ENCODE data around the gene EXT2.

The EXT2 gene

DNA sequence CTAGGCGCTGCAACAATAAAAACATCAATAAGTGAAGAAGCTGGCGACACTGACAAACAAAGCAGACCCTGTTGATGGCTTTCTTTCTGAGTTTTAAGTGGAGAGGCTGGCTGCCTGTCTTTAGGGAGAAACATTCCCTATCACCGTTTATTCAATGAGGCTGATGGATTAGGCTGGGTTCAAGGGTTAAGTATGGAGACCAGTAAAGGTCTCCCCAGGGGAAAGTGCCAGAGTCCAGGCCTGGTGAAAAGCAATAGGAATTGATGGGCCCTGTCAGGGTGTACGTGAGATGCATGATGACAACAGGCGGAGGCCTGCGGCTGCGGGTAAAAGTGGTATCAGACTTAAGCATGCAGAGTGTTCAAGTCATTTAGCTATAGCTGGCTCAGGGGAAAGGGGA is 111.8 kb downstream of the EXT2 start:
- no peak for DNase-seq

DNA sequence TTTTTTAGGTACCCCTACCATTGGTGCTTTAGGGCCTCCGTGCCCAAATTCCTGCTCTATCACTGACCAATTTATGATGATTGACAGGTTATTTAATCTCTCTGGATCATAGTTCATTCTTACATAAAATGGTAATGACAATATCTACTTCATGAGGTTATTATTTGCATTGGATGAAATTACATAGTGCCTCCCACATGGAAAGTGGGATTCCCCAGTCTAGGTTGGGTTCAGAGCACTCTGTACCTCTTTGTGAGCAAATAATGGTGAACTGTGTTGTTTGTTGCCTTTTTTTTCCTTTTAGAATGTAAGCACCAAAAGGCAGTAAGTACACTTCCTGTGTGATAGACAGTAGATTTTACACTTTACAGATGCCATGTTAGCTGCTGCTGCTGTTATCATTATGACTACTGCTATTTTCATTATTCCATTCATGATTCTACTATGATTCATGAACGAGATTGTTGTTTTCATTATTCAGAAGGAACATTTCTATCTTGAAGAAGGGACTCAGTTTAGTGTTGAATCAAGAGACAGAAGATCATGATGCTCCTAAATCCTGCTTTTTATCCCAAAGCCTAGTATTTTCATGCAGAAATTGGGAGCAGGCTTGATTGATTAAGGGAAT is 113.6 kb downstream of the EXT2 start:
- no peak for DNase-seq

DNA sequence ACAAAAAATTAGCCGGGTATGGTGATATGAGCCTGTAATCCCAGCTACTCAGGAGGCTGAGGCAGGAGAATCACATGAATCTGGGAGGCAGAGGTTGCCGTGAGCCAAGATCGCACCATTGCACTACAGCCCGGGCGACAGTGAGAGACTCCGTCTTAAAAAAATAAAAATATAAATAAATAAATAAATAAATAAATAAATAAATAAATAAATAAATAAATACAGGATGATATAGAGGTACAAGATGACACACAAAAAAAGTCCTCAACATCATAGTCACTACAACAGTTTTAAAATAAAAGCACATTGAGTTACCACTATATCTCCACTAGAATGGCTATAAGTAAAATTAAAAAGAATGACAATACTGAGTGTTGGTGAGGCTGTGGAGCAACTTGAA is 116.7 kb downstream of the EXT2 start:
- no peak for DNase-seq

DNA sequence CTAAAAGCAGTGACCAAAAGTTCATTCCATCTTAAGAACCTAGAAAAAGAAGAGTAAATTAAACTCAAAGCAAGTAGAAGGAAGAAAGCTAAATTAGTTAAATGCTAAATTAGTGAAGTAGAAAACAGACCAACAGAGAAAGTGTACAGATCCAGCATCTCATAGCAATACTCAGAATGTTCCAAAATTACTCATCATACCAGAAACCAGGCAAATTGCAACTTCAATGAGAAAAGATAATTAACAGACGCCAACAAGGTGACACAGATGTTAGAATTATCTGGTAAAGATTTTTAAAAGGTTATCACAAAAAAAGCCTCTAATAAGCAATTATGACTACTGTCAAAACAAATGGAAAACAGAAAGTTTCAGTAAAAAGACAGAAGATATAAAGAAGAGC is 117.7 kb downstream of the EXT2 start:
- DNase-seq: no peak

DNA sequence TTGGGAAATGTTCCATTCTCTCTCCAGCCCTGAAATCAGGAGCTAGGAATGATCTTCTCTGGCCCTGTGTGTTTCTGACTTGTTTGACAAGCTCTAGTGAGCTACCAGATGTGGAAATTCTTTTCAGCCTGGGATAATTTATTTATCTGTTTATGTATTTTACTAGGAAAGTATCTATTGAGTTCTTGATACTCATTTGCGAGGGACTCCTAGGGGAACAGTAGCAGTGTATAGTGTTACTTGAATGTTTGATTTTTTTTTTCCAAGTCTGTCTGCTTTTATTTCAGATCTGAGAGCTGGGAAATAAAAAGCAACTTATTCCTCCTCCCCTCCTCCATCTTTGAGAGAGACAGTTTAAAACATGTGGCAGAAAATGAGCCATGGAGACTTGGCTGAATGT is 122.0 kb downstream of the EXT2 start:
- no peak for DNase-seq

DNA sequence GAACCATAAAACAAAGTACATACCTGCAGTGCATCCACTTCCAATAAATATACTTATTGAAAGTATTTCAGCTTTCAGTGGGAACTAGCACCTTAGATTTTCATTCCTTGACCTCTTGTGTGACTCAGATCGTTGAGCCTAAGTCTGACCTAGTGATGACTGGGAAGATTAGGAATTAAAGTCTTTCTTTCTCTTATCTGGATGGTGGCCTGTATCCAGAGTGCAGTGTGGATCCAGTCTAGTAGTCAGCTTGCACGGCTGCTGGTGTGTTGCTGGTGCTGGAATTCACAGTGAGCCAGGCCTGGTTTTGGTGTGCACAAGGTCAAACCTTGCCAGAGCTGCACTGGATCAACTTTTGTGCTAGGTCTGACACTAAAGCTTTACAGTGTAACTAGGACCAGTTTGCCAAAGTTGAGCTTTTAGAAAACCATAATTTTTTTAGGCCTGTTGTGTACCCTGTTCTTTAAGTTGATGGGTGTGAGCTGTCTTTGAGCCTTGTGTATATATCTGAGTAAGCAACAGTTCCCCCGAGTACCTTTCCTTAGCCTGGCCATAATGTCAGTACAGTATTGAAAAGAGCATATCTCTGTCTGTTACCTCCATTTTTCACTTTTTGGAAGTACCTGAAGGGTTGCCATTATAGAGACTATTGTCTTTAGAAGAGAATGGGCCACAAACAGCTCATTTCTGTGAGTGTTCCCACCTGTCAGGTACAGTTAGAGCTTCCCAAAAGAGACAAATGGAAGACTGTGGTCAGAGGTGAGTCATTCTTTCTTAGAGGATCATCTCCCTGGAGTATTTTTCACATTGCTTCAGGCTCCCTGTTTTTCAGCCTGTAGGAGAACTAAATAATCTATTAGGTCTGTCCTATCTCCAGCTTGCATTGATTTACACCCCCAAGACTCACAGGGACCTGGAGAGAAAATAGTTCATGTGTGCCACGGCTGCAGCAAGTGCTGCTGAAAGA is 124.6 kb downstream of the EXT2 start:
- DNase-seq: no peak

DNA sequence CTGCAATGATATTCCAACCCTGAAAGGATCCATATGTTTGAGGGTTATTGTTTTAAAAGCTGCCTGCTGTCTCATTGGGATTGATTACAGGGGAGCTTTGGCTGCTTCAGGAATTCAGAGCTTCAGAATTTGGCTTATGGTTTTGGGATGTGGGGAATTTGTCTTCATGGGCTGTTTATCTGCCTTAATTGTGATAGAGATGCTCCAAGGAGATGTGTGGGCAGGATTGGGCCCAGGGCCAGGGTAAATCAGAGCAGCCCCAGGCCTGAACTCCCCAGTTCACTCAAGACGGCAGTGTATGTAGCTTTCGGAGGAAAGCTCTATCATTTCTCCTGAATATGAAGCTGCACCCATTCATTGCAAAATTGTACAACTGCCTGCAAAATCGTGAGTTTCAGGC is 126.0 kb downstream of the EXT2 start:
- DNase-seq: no peak

DNA sequence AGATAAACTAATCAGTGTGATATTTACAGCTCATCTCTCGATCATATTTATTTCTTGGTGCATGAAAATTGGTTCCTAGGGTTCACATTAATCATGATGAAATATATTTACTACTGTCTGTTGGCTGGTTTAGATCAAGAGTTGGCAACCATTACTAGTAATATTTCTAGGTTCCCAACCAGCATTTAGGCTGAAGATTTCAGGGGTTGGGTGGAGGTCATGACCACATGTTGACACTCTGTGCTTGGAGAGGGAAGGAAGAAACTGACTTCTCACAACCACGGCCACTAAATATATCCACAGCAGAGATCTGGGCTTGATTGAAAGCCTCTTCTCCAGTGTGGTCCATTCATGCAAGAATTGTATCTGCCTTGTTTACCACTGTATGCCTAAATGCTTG is 126.5 kb downstream of the EXT2 start:
- DNase-seq: no peak

DNA sequence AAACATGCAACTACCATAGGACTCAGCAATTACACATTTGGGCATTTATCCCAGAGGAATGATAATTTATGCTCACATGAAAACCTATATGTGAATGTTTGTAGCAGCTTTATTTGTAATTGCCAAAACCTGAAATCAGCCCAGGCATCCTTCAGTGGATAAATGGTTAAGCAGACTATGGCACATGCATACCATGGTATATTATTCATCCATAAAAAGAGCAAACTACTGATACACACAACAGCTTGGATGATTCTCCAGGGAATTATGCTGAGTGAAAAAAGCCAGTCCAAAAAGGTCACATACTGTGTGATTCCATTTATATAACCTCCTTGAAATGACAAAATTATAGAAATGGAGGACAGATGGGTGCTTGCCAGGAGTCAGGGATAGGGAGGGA is 127.8 kb downstream of the EXT2 start:
- no peak for DNase-seq

DNA sequence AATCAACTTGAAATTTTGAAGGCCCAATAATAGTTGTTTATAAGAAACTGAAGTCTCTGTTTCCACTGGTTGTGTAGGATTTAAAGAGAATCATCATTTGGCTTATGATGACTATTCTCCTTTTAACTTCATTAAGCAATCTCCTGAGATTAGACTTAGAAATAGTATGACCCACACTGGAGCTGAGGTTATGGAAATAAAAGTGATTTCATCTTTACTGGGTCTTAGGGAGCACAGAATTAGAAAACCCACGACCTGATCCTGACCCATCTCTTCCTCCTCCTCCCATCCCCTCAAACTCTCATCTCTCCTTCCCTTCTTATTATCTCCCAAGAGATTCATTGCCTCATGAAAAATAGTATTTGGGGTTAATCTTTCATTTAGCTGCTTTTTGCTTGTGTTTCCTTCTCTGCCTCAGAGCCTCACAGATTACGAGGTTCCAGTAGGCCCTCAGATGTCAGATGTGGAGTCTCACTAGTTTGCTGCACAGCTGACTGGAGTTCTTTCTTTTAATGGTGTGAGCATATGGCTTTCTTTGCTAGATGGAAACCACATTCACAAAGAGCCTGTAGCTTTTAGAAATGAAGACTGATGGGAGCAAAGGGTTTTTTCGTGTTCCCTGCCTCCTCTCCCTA is 129.5 kb downstream of the EXT2 start:
- DNase-seq: no peak

DNA sequence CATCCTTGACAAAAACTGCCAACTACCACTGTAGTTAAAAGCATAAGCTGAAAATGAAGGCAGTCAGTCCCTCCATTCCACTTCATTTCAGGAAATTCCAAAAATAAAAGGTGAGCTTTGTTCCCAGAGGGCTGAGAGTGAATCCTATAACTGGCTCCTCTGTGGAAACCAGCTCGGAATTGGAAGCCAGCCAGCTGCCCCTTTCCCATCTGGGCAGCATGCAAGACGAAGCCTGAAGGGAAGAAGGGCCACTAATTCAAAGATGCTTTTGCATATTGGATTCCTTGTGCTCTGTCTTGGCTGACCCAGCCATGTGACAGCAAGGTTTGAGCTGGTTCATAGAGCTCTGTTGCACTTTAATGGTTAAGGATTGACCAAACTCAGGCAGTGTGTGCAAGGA is 131.0 kb downstream of the EXT2 start:
- DNase-seq: no peak

DNA sequence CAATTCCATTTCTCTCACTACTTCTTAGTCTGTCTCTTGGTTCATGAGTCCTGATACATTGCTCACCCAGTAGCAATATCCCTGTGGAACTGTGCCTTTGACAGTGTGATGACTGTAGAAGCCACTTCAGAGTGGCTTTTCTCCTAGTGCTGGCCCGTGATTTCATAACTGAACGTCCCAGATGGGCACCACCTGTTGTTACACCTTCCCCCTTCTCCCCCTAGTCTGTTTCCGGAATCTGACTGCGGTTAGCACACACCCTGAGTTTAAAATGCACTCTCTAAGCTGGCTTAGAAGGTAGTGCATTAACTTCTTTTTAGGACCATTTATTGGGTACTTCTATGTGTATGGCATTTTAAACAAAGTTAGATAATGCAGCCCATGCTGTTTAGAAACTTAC is 131.5 kb downstream of the EXT2 start:
- no peak for DNase-seq

DNA sequence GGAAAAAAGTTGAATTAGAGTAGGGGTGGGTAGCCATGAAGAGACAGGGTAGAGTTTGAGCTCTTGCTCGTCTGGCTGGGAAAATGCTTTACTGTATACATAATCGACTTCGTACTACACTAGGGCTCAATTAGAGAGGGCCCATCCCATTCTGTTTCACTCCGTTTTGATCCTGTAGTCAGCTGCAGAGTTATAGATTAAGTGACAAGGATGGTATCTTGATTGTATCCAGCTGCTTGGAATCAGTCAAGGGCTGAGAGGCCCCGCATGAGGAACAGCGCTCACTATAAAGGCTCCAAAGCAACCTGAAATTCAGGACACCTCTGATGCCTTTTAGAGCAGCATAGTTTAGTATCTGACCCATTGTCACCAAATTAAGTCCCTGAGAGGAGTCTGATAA is 132.9 kb downstream of the EXT2 start:
- DNase-seq: no peak

DNA sequence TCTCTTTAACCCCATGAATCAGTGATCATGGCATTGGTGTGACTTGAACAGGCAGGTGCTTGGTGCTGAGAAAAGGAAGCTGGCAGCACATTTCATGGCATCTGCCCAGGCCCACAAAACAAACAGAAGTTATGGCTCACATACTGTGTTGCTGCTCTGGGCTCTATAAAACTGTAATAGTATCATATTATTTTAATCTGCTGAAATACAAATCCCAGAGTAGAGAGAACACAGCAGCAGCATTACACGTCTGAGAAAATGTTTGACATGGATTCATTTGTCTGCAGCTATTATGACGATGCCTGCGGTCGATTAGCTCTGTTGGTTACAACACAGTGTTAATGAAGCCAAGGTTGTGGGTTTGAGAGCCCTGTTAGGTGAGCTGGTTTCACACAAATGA is 133.6 kb downstream of the EXT2 start:
- no peak for DNase-seq

DNA sequence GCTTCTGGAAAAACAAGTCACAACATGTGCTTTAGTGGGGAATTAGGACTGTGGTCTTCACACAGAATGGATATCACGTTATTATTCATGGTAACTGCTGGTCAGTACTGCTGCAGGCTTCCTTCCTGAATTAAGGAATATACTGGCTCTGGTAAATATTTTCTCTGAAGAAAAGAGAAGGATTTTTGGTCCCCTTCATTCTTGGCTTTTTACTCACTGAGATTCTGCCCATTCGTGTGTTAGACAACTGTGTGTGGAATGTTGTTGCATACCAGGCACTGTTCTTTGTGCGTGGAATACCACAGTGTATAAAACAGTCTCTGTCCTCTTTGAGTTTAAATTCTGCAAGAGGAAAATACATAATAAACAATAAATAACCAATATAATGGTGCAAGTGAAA is 134.1 kb downstream of the EXT2 start:
- no peak for DNase-seq

DNA sequence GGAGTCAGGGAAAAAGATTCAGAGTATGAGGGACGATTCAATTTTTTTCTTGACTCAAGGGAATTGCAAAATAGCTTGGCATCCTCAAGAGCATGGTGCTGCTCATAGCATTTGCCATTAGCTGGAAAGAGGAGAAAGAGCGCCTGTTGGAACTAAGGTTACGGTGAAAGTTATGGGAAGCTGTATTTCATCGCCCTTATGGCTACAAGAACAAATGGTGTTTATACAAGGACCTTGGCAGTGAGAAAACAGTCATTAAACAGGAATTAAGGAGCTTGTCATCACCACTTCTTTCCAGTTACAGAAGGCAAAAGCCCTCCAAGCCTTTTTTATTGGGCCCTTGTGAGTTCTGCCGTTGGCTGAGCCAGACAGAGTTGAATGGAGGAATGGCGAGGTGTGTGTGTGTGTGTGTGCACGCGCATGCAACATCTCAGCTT is 140.3 kb downstream of the EXT2 start:
- DNase-seq: no peak

DNA sequence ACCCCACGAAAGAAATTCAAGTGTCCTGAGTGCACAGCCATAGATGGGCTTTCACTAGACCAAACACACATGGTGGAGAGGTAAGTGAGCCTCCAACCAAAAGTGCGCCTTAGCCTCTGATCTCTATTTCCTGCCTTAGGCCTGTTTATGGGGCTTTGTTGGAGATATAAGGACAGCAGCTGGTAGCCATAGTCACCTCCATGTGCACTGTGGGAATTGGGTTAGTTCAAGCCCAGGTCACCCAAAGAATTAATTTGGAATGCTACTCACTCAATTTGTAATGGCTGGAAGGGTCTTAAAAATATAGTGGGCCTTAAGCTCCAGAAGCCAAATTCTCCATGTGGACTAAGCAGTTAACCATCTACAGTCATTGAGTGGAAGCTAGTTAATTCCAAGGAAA is 140.8 kb downstream of the EXT2 start:
- no peak for DNase-seq

DNA sequence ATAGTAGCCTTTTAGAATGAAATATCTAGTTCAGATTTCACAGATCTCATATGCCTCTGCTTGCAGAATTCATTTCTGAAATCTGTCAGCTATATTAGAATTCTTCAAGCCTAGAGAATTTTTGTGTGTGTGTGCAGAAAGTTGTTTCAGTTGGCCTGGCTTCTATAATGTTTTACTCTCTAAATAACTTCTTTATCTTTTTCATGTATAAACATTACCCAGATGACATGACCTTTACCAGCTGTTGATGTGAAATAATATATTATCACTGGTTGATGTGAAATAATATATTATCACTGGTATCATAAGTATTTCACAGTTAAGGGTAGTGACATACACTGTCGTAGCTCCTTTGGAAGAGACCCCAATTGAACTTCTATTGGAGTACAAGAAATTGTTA is 141.7 kb downstream of the EXT2 start:
- no peak for DNase-seq

DNA sequence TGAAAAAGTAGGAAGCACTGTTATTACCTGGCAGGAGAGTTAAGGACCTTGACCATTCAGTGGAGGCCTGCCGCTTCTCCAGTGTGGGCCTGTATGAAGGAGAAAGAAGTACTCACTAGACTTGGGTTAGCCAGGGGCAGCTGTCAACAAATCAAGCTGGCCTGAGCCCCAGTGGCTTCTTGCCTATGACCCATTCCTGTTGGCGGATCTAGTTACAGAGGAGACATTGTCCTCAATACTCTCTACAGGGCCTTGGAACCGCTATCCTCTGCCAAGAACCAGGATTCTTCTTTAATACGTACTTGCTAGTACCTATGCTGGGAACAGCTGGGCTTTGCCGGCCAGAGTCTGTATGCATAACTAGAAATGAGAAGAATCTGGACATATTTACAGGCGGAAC is 146.4 kb downstream of the EXT2 start:
- no peak for DNase-seq

DNA sequence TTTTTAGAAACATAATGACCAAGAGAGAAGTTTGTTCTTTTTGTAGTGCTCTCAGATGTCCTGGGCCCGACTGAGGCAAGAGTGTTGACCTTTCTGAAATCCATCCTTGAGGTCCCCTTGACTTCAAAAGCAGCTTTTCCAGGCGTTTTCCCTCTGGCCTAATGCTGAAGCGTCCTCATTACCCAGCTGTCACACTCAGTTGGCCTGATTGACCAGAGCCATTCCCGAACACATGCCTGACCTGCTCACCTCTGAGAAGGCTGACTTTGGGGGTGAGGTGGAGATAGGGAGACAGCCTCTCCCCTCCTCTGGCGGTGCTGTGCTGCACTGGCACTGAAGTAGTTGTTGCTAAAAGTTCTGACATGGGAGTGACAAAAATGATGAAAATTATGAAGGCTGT is 147.6 kb downstream of the EXT2 start:
- no peak for DNase-seq

DNA sequence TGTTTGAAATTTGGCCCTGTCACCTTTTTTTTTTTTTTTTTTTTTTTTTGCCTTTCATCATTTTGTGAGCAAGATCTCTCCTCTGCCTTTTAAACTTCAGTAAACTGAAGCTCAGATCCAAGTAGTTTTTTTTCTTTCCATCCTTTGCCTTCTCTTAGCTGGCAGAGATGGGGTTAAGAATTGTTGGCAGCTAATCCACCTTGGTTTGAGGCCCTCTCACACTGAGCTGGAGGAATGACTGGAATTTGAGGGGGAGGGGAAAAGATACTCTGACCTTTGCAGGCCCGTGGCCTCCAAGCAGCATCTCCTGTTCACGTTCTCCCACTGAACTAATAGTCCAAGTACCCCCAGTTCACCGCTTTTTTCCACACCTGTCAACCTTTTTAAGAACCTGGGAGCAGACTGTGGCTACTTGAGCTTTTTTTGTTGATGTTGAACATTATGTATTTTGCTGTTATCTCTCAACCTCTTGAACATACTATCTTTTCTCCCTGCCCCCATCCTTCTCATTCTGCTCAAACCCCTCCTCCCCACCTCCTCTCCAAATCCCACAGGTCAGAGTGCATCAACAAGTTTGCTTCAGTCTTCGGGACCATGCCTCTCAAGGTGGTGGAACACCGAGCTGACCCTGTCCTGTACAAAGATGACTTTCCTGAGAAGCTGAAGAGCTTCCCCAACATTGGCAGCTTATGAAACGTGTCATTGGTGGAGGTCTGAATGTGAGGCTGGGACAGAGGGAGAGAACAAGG is 148.3 kb downstream of the EXT2 start:
- no peak for DNase-seq

DNA sequence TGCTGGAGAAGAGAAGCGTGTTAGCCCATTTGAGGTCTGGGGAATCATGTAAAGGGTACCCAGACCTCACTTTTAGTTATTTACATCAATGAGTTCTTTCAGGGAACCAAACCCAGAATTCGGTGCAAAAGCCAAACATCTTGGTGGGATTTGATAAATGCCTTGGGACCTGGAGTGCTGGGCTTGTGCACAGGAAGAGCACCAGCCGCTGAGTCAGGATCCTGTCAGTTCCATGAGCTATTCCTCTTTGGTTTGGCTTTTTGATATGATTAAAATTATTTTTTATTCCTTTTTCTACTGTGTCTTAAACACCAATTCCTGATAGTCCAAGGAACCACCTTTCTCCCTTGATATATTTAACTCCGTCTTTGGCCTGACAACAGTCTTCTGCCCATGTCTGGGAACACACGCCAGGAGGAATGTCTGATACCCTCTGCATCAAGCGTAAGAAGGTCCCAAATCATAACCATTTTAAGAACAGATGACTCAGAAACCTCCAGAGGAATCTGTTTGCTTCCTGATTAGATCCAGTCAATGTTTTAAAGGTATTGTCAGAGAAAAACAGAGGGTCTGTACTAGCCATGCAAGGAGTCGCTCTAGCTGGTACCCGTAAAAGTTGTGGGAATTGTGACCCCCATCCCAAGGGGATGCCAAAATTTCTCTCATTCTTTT is 149.3 kb downstream of the EXT2 start:
- DNase-seq: no peak

DNA sequence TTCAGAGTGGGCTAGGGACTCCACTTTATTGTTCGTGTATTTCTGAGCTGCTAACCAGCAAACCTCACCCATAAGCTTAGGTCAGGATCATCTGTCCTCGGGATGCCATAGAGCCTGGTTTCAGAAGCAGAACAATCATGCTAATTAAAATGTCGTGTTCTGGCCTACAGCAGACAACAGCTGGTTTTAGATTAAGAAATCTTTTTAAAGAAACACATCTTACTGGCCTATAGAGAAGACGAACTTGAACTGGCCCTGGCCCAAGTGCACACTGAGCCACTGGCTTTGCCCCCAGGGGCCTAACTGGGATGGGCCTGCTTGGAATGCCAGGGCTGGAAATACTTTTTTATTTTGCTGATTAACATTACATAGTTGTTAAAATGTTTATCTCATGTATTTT is 151.2 kb downstream of the EXT2 start:
- no peak for DNase-seq
